ENCODE measurements around the gene KCNJ6. TPM values are rescaled to one million over a fixed set of nuclear protein-coding genes. Genes with fewer than 3 reads are reported as not detected.
"Not testable (repeated sequence)": the region's sequence is repeated elsewhere in the genome, so short reads cannot be mapped to it uniquely, and the experiment has no call there.

KCNJ6 gene
- total RNA-seq, 2 experiments from 2014 or later = not detected

DNA sequence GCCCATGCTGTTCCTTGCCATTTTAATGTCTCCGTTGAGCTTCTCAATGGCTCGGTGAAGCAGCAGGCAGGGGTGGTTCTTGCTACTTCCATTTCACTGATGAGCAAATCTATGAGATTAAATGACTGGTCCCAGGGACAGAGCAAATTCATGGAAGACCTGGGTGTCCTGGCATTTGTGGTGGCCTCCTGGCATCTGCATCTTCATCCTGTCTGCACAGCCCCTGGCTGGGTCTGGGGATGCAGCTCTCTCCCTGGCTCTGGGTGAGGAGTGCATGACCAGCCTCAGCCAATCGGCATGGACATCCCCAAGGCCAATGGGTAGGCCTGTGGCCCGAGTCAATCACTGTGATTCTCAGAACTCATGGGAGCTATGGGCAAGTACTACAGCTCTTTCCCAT lies 261.7 kb downstream of the KCNJ6 start:
- no peaks in the 10 kb centered on the region for H3K27me3 Mint-ChIP-seq (ENCODE audit: low read depth)
- POLR2A ChIA-PET = no interaction called here
- H3K27ac Mint-ChIP-seq = no peak overlapping the region
- H3K36me3 Mint-ChIP-seq (ENCODE audit: low read depth) = no peaks in the 10 kb centered on the region
- H3K4me1 Mint-ChIP-seq (ENCODE audit: low read depth) = peaks cover 3% of the 10 kb centered on the region
- H3K9me3 Mint-ChIP-seq (ENCODE audit: insufficient read depth) = no peaks in the 10 kb centered on the region
- DNase-seq (peak; percentile 4), ATAC-seq (no peak)
- no peak overlapping the region for H3K4me3 Mint-ChIP-seq
- CTCF ChIA-PET = interaction anchor here (0.7 kb wide), 1 partner anchor 11 kb away, joined by 3 read pairs; no protein-coding TSS in a partner anchor

DNA sequence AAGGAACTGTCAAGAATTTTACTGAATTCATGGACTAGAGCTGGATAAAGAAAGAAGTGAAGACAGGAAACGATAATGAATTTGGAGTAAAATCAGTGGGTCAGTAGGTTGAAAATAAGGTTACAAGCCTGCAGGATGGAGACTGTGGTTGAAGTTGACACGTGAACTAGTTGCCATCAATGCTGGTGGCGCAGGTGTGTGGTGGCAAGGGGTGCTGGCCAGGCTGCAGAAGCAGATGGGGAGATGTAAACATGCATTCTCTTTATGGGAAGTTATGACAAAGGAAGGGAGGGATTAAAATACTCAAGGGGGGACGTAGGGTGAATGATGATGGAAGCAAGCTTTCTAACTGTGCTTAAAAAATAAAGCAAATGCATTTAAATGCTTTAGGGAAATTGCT lies 263.1 kb downstream of the KCNJ6 start:
- CTCF ChIA-PET = no interaction called here

DNA sequence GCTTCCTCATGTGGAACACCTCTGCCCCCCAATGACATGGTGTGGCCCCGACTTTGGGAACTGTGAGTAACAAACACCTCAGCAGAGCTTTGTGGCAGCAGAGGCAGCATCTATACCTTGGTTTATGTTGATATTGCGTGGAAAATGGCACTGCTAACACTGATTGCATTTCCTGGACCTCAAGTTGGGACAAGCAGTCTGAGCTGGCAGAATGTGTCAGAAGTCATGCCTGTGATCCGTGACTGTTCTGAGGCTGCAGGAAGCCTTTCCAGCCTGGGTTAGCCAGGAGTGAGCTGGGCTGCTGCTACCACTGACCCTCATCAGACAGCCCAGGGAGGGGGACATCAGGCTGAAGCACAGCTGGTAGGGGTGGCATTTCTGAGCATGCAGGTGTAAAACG lies 268.5 kb downstream of the KCNJ6 start:
- peaks cover 15% of the 10 kb centered on the region for H3K27me3 Mint-ChIP-seq (ENCODE audit: low read depth)
- no peaks in the 10 kb centered on the region for H3K9me3 Mint-ChIP-seq (ENCODE audit: insufficient read depth)
- DNase-seq = no peak
- CTCF ChIA-PET = no interaction called here
- H3K4me3 Mint-ChIP-seq = no peak overlapping the region
- H3K27ac Mint-ChIP-seq = no peak overlapping the region
- H3K4me1 Mint-ChIP-seq (ENCODE audit: low read depth) = no peaks in the 10 kb centered on the region
- POLR2A ChIA-PET = interaction anchor here (1.0 kb wide), 1 partner anchor 12 kb away, joined by 3 read pairs; no protein-coding TSS in a partner anchor
- no peaks in the 10 kb centered on the region for H3K36me3 Mint-ChIP-seq (ENCODE audit: low read depth)
- no peak for ATAC-seq

More for the DNA sequence above, 263.1 kb downstream of the KCNJ6 start:
- POLR2A ChIA-PET = interaction anchor here (1.4 kb wide), 1 partner anchor 89 kb away, joined by 3 read pairs; no protein-coding TSS in a partner anchor
- DNase-seq = no peak
- Mint-ChIP-seq H3K4me1 (ENCODE audit: low read depth) (no peaks in the 10 kb centered on the region), H3K4me3 (no peak overlapping the region), H3K27me3 (ENCODE audit: low read depth) (no peaks in the 10 kb centered on the region), H3K9me3 (ENCODE audit: insufficient read depth) (no peaks in the 10 kb centered on the region), H3K36me3 (ENCODE audit: low read depth) (no peaks in the 10 kb centered on the region), H3K27ac (no peak overlapping the region)
- ATAC-seq = no peak

DNA sequence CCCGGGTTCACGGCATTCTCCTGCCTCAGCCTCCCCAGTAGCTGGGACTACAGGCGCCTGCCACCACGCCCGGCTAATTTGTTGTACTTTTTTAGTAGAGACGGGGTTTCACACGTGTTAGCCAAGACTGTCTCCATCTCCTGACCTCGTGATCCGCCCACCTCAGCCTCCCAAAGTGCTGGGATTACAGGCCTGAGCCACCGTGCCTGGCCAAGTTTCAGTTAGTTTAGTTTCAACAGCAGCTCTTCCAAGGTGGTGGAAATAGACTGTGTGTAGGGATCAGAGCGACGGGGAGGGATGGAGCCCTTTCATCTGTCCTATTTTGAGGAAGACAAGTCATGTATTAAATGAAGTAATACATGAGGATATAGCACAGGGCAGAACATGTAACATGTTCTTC lies 269.5 kb downstream of the KCNJ6 start:
- H3K9me3 Mint-ChIP-seq (ENCODE audit: insufficient read depth); DNase-seq; CTCF ChIA-PET; H3K4me3 Mint-ChIP-seq; H3K27ac Mint-ChIP-seq; H3K36me3 Mint-ChIP-seq (ENCODE audit: low read depth); H3K4me1 Mint-ChIP-seq (ENCODE audit: low read depth); ATAC-seq; POLR2A ChIA-PET: not testable (repeated sequence)
- peaks cover 18% of the 10 kb centered on the region for H3K27me3 Mint-ChIP-seq (ENCODE audit: low read depth)

DNA sequence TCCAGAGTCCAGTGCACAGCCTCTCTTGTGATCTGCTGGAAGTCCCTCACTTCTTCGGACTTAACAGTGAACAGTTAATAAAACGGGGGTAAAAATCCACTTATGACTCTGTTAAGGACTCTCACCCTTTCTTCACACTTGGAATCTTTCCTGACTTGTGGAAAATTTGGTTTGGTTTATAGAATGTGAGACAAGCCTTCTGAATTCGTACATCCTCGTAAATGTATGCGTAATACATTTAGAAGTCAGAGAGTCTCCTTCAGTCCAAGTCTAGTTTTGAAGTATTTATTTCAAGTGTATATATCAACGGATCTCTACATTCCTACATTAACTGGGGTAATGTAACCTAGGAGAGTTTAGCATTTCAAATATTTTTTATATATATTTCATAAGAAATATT lies 270.4 kb downstream of the KCNJ6 start:
- no peaks in the 10 kb centered on the region for H3K36me3 Mint-ChIP-seq (ENCODE audit: low read depth)
- H3K27ac Mint-ChIP-seq = no peak overlapping the region
- ChIA-PET CTCF (no interaction called here), POLR2A (no interaction called here)
- no peak overlapping the region for H3K4me3 Mint-ChIP-seq
- no peaks in the 10 kb centered on the region for H3K9me3 Mint-ChIP-seq (ENCODE audit: insufficient read depth)
- H3K4me1 Mint-ChIP-seq (ENCODE audit: low read depth) = no peaks in the 10 kb centered on the region
- ATAC-seq (no peak), DNase-seq (no peak)
- H3K27me3 Mint-ChIP-seq (ENCODE audit: low read depth) = peaks cover 21% of the 10 kb centered on the region

DNA sequence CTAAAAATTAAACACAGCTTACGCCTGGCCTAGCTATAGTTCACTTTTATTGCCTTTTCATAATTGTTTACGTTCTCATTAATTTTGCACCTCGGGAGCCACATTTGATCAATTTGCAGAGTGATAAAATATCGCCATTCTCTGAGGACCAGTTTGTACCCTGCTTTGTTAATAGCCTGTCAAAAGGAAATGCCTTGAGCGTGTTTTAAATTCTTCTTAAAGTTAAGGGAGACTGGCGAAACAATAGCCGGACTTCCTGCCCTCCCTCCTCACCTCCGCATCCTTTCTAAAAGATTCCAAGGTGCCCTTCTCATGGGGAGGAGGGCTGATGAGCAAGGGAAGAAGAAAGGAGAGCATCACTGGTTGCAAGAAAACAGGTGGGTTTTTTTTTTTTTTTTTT lies 271.6 kb downstream of the KCNJ6 start:
- H3K4me1 Mint-ChIP-seq (ENCODE audit: low read depth) = peaks cover 3% of the 10 kb centered on the region
- POLR2A ChIA-PET = no interaction called here
- H3K9me3 Mint-ChIP-seq (ENCODE audit: insufficient read depth) = no peaks in the 10 kb centered on the region
- no peak overlapping the region for H3K27ac Mint-ChIP-seq
- no peaks in the 10 kb centered on the region for H3K36me3 Mint-ChIP-seq (ENCODE audit: low read depth)
- no peak for ATAC-seq
- no peak for DNase-seq
- H3K27me3 Mint-ChIP-seq (ENCODE audit: low read depth) = peaks cover 22% of the 10 kb centered on the region
- CTCF ChIA-PET = interaction anchor here (2.3 kb wide), 1 partner anchor 477 kb away, joined by 14 read pairs; no protein-coding TSS in a partner anchor
- H3K4me3 Mint-ChIP-seq = no peak overlapping the region

DNA sequence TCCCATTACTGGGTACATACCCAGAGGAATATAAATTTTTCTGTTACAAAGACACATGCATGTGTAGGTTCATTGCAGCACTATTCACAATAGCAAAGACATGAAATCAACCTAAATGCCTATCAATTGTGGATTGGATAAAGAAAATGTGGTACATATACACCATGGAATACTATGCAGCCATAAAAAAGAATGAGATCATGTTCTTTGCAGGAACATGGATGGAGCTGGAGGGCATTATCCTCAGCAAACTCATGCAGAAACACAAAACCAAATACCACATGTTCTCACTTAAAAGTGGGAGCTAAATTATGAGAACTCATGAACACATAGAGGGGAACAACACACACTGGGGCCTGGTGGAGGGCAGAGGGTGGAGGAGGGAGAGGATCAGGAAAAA lies 272.4 kb downstream of the KCNJ6 start:
- H3K9me3 Mint-ChIP-seq (ENCODE audit: insufficient read depth); H3K27ac Mint-ChIP-seq; DNase-seq; H3K4me3 Mint-ChIP-seq; H3K4me1 Mint-ChIP-seq (ENCODE audit: low read depth); POLR2A ChIA-PET; H3K36me3 Mint-ChIP-seq (ENCODE audit: low read depth); ATAC-seq: not testable (repeated sequence)
- peaks cover 25% of the 10 kb centered on the region for H3K27me3 Mint-ChIP-seq (ENCODE audit: low read depth)
- CTCF ChIA-PET = interaction anchor here (1.2 to 2.3 kb wide), 4 partner anchors 11 to 477 kb away, joined by 3 to 14 read pairs (median 3); no protein-coding TSS in a partner anchor

DNA sequence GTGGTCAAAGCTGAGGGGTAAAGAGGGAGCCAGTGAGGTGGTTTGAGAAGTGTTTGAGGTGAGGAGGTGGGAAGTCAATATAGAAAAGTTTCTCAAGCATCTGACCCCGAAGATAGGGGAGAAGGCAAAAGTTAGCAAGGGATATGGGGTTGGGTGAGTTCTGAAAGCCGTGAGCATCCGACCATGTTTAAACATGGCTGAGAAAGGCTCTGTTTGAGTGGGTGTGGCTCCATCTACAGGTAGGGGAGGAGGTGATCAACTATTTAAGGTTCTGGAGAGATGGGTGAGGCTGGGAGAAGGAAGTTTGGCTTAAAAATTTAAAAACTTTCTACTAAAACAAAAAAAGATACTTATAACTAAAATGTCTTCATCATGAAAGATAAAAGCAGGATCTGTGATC lies 273.8 kb downstream of the KCNJ6 start:
- no peak overlapping the region for H3K27ac Mint-ChIP-seq
- H3K9me3 Mint-ChIP-seq (ENCODE audit: insufficient read depth) = no peaks in the 10 kb centered on the region
- peaks cover 29% of the 10 kb centered on the region for H3K27me3 Mint-ChIP-seq (ENCODE audit: low read depth)
- peak; percentile 60 for ATAC-seq
- peaks cover 3% of the 10 kb centered on the region for H3K4me1 Mint-ChIP-seq (ENCODE audit: low read depth)
- H3K4me3 Mint-ChIP-seq = no peak overlapping the region
- POLR2A ChIA-PET = no interaction called here
- peak; percentile 39 for DNase-seq
- CTCF ChIA-PET = interaction anchor here (1.4 to 2.3 kb wide), 2 partner anchors 112 to 475 kb away, joined by 3 to 14 read pairs; no protein-coding TSS in a partner anchor
- H3K36me3 Mint-ChIP-seq (ENCODE audit: low read depth) = no peaks in the 10 kb centered on the region

DNA sequence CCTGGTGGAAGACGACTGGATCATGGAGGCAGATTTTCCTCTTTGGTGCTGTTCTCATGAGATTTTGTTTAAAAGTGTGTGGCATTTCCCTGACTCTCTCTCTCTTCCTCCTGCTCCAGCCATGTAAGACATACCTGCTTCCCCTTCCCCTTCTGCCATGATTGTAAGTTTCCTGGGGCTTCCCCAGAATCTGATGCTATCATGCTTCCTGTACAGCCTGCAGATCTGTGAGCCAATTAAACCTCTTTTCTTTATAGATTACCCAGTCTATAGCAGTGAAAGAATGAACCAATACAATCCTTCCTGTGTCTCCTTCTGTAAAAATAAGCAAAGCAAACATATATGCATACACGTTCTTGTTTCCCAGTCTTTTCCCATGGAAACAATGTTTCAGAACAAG lies 276.5 kb downstream of the KCNJ6 start:
- Mint-ChIP-seq H3K4me1 (ENCODE audit: low read depth) (peaks cover 3% of the 10 kb centered on the region), H3K27ac (no peak overlapping the region), H3K36me3 (ENCODE audit: low read depth) (no peaks in the 10 kb centered on the region), H3K4me3 (no peak overlapping the region), H3K9me3 (ENCODE audit: insufficient read depth) (no peaks in the 10 kb centered on the region), H3K27me3 (ENCODE audit: low read depth) (peaks cover 26% of the 10 kb centered on the region)
- ChIA-PET CTCF (no interaction called here), POLR2A (no interaction called here)
- DNase-seq = no peak
- no peak for ATAC-seq

DNA sequence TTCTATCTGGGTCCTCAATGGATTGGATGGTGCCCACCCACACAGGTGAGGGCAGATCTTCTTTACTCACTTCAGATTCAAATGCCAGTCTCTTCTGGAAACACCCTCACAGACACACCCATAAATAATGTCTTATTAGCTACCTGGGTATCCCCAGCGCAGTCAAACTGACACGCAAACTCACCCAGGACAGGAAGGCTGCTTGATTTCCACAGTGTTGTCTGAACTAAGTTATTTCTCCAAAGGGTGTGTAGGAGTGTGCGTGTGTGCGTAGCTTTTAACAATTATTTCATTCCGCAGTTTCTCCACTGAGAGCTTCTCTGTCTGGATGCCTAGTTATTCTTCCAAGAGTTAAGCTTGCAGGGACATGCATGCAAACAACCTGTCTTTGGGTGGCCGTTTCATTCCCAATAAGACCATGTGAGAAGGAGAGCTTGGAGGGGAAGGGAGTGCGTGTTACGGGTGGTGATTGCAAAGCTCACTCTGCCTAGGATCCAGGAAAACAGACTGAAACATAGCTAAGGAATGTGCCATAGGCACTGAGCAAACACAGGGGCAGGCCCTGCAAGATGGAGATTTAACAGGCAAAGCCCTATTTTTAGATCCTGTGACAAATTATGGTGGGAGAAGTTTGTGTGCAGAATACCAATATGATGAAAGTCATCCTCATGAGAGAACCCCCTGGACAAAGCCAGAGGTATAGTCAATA lies 280.0 kb downstream of the KCNJ6 start:
- ATAC-seq (no peak), DNase-seq (no peak)
- H3K27me3 Mint-ChIP-seq (ENCODE audit: low read depth) = peaks cover 24% of the 10 kb centered on the region
- H3K4me3 Mint-ChIP-seq = no peak overlapping the region
- no peaks in the 10 kb centered on the region for H3K9me3 Mint-ChIP-seq (ENCODE audit: insufficient read depth)
- ChIA-PET CTCF (no interaction called here), POLR2A (interaction anchor here (0.9 kb wide), 1 partner anchor 12 kb away, joined by 3 read pairs; no protein-coding TSS in a partner anchor)
- no peaks in the 10 kb centered on the region for H3K36me3 Mint-ChIP-seq (ENCODE audit: low read depth)
- H3K27ac Mint-ChIP-seq = no peak overlapping the region
- peaks cover 3% of the 10 kb centered on the region for H3K4me1 Mint-ChIP-seq (ENCODE audit: low read depth)

DNA sequence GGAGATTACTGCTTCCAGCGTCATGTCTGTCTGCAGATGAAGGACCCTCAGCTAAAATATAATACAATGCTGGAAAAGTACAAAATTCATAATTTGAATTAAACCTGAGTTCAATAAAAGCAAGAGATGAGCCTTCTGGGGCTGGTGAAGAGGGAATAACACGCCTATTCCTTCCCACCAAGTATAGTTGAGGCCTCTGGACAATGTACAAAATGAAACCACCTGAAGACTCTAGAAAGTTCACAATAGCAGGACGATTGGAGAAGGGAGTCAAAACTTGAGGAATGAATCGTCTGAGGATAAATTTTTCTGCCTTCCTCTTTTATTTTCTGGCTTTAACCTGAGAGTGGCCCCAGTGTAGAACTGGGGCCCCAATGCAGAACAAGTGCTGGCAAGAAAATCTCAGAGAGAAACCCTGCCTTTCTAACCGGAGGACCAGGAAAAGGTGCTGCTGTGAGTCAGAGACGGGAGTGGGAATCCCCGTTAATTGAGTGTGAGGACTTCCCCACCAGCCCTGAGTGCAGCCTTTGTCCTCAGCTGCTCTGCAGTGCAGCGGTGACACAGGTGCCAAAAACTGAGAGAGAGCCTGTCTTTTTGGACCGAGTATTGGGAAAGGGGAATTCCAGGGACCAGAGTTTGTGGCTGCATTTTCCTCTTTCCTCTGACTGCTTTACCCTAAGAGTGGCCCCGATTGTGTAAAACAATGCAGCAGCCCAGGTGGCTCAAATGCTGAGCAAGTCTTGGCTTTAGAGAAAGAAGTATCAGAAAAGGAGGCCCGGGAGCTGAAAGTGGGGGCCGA lies 284.7 kb downstream of the KCNJ6 start:
- H3K27me3 Mint-ChIP-seq (ENCODE audit: low read depth) = peaks cover 36% of the 10 kb centered on the region
- H3K36me3 Mint-ChIP-seq (ENCODE audit: low read depth) = no peaks in the 10 kb centered on the region
- ChIA-PET POLR2A (no interaction called here), CTCF (no interaction called here)
- no peak overlapping the region for H3K4me3 Mint-ChIP-seq
- ATAC-seq (no peak), DNase-seq (no peak)
- H3K4me1 Mint-ChIP-seq (ENCODE audit: low read depth) = no peaks in the 10 kb centered on the region
- H3K9me3 Mint-ChIP-seq (ENCODE audit: insufficient read depth) = no peaks in the 10 kb centered on the region
- H3K27ac Mint-ChIP-seq = no peak overlapping the region

DNA sequence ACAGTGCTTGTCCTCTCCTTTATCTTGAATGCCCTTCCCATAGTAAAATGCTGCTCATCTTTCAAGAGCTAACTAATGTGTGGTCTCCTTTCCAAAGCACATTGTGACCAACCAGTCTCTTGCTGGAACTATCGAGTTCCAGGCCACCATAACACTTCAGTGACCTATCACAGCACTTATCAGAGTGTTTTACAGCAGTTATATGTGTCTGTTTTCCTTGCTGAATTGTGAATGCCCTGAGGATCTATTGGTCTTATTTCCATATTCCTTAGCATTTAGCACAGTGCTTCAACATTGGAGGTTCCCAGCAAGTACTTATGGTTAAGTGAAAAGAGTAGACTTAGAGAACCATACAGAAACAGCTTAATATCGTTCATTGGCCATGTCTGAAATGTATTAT lies 285.4 kb downstream of the KCNJ6 start:
- H3K36me3 Mint-ChIP-seq (ENCODE audit: low read depth) = no peaks in the 10 kb centered on the region
- no peak overlapping the region for H3K4me3 Mint-ChIP-seq
- H3K27ac Mint-ChIP-seq = no peak overlapping the region
- DNase-seq (no peak), ATAC-seq (no peak)
- H3K9me3 Mint-ChIP-seq (ENCODE audit: insufficient read depth) = no peaks in the 10 kb centered on the region
- ChIA-PET POLR2A (no interaction called here), CTCF (no interaction called here)
- peaks cover 36% of the 10 kb centered on the region for H3K27me3 Mint-ChIP-seq (ENCODE audit: low read depth)
- H3K4me1 Mint-ChIP-seq (ENCODE audit: low read depth) = no peaks in the 10 kb centered on the region
